KMS-11 (cell line): ENCODE data around the gene CDH5.

ENCODE experiments used
- H2AFZ ChIP-seq: fragments of 200-600 bp; sonication (generic); 2 replicates; pipeline ENCODE4 v1.6.1; 2016; ENCODE audit warnings: antibody characterized with exemption, mixed run types, low read depth
- H3K27ac ChIP-seq: fragments of 200-600 bp; sonication (generic); 2 replicates; pipeline ENCODE4 v1.6.1; 2016; ENCODE audit warnings: mild to moderate bottlenecking, mixed run types
- H3K27me3 ChIP-seq: fragments of 200-600 bp; sonication (generic); 2 replicates; pipeline ENCODE4 v1.6.1; 2017; ENCODE audit warnings: mild to moderate bottlenecking, low read depth, mixed run types, moderate library complexity; ENCODE audit not compliant: insufficient read depth
- H3K36me3 ChIP-seq: fragments of 200-600 bp; sonication (generic); 2 replicates; pipeline ENCODE4 v1.6.1; 2017; ENCODE audit warnings: mild to moderate bottlenecking, mixed run types; ENCODE audit not compliant: insufficient read depth
- H3K4me1 ChIP-seq: fragments of 200-600 bp; sonication (generic); 2 replicates; pipeline ENCODE4 v1.6.1; 2016; ENCODE audit warnings: mild to moderate bottlenecking, low read depth, mixed run types; ENCODE audit not compliant: poor library complexity, severe bottlenecking
- H3K4me2 ChIP-seq: fragments of 200-600 bp; sonication (generic); 2 replicates; pipeline ENCODE4 v1.7.0; 2016; ENCODE audit warnings: mild to moderate bottlenecking, mixed run types
- H3K4me3 ChIP-seq: fragments of 200-600 bp; sonication (generic); IDR thresholded peaks from 2 replicates; pipeline ENCODE4 v1.6.1; 2017; ENCODE audit warnings: low read depth, low read length, mixed read lengths; ENCODE audit not compliant: insufficient read depth
- H3K79me2 ChIP-seq: fragments of 200-600 bp; sonication (generic); 2 replicates; pipeline ENCODE4 v1.6.1; 2016; ENCODE audit warnings: low read depth, mixed run types; ENCODE audit not compliant: insufficient read depth
- H3K9ac ChIP-seq: fragments of 200-600 bp; sonication (generic); 2 replicates; pipeline ENCODE4 v1.6.1; 2016; ENCODE audit warnings: mild to moderate bottlenecking, mixed run types
- H4K20me1 ChIP-seq: fragments of 200-600 bp; sonication (generic); 2 replicates; pipeline ENCODE4 v1.6.1; 2016; ENCODE audit warnings: mild to moderate bottlenecking, mixed run types; ENCODE audit not compliant: insufficient read depth
- TF ChIP-seq, protein P1 (sequence below): fragments of 200-600 bp; sonication (generic); conservative IDR thresholded peaks from 2 replicates; pipeline ENCODE4 v1.6.1; 2017; ENCODE audit warnings: low read depth, mild to moderate bottlenecking, antibody characterized with exemption, low read length, moderate library complexity, mixed read lengths

Gene CDH5

DNA sequence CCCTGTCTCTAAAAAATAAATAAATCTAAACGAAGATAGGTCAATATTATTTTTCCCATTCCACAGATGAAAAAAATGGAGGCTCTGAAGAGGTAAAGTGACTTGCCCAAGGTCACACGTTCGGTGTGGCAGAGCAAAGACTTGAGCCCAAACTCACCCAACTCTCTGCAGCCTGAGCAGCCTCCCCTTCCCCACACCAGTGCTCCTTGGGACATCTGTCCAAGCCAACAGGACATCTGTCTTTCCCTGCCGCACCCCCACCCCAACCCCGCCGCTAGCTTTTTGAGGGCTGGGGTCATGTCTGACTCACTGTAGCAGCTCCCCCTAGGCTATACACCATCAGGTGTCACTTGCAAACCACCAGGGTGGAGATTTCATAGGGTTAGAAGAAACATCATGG lies 55.4 kb downstream of the CDH5 start:
- no peak overlapping the region for H2AFZ ChIP-seq

DNA sequence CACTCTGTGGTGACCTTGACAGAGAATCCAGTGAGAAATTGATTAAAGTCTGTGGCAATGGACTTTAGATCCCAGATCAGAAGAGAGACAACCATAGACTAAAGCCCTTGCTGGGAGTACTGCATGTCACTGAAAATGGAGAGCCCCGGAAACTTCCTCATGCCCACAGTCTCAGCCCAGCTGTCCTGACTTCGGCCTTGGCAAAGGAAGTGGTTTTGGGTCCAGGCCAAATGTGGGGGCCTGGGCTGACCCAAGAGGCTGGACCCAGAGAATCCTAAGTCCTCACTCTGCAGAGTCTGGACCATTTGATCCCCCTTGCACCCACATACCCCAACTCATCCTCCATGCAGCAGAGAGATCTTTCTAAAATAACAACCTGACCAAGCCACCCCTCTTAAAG lies 55.9 kb downstream of the CDH5 start:
- no peak overlapping the region for H3K4me2 ChIP-seq
- H3K36me3 ChIP-seq, result no peaks in the 10 kb centered on the region
- H2AFZ ChIP-seq, result no peak overlapping the region
- peaks cover 15% of the 10 kb centered on the region for H3K4me1 ChIP-seq
- no peaks in the 10 kb centered on the region for H3K27me3 ChIP-seq
- H3K27ac ChIP-seq, result no peak overlapping the region
- no peaks in the 10 kb centered on the region for H4K20me1 ChIP-seq
- H3K79me2 ChIP-seq, result no peaks in the 10 kb centered on the region
- TF ChIP-seq, protein P1, sequence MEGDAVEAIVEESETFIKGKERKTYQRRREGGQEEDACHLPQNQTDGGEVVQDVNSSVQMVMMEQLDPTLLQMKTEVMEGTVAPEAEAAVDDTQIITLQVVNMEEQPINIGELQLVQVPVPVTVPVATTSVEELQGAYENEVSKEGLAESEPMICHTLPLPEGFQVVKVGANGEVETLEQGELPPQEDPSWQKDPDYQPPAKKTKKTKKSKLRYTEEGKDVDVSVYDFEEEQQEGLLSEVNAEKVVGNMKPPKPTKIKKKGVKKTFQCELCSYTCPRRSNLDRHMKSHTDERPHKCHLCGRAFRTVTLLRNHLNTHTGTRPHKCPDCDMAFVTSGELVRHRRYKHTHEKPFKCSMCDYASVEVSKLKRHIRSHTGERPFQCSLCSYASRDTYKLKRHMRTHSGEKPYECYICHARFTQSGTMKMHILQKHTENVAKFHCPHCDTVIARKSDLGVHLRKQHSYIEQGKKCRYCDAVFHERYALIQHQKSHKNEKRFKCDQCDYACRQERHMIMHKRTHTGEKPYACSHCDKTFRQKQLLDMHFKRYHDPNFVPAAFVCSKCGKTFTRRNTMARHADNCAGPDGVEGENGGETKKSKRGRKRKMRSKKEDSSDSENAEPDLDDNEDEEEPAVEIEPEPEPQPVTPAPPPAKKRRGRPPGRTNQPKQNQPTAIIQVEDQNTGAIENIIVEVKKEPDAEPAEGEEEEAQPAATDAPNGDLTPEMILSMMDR, result no peak
- H3K4me3 ChIP-seq, result no peak overlapping the region
- H3K9ac ChIP-seq, result no peak overlapping the region

More for the DNA sequence above, 55.4 kb downstream of the CDH5 start:
- Histone ChIP-seq H3K9ac (no peak overlapping the region), H3K4me3 (no peak overlapping the region), H3K27me3 (no peaks in the 10 kb centered on the region), H3K79me2 (no peaks in the 10 kb centered on the region), H3K4me1 (peaks cover 17% of the 10 kb centered on the region), H3K4me2 (no peak overlapping the region), H3K27ac (no peak overlapping the region), H3K36me3 (no peaks in the 10 kb centered on the region), H4K20me1 (no peaks in the 10 kb centered on the region)
- TF ChIP-seq, protein P1, result no peak

DNA sequence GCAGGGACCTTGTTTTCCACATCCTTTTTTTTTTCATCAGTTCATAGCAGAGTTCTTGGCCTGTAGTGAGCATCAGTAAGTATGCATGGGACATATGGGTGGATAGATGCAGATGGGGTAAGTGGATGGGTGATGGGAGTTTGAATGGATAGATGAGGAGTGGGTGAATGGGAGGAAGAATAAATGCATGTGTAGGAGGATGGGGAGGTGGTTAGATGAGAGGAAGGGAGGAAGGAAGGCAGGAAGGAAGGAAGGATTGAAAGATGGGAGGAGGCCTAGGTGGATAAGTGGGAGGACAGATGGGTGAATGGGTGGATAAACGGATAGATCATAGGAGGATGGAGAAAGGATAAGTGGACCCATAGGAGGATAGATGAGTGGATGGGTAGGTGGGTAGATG lies 56.7 kb downstream of the CDH5 start:
- H3K4me2 ChIP-seq, result no peak overlapping the region
- H3K36me3 ChIP-seq, result no peaks in the 10 kb centered on the region
- no peaks in the 10 kb centered on the region for H4K20me1 ChIP-seq
- H3K79me2 ChIP-seq, result no peaks in the 10 kb centered on the region
- H3K4me1 ChIP-seq, result peaks cover 6% of the 10 kb centered on the region
- no peak overlapping the region for H3K4me3 ChIP-seq
- no peak overlapping the region for H3K9ac ChIP-seq
- no peak overlapping the region for H3K27ac ChIP-seq
- TF ChIP-seq, protein P1, result no peak
- H3K27me3 ChIP-seq, result no peaks in the 10 kb centered on the region
- H2AFZ ChIP-seq, result no peak overlapping the region

DNA sequence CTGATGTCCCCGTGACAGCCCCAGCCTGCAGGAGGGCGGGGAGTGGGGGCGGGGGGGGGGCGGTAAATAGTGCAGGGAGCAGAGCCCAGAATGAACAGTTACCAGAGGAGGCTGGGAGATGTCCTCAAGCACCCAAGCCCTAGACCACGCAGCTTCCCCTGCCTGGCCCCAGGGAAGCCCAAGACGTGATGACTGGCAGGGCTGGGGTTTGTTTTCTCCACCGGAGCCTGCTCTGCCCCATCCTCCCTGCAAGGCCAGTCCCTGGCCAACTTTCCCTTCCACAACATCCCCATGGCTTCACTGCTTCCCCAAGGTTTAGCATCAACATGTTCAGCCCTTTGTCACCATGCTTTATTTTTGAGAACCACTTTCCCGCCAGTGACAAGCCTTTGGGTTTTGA lies 59.2 kb downstream of the CDH5 start:
- H3K4me3 ChIP-seq, result no peak overlapping the region
- no peaks in the 10 kb centered on the region for H3K36me3 ChIP-seq
- H3K79me2 ChIP-seq, result no peaks in the 10 kb centered on the region
- no peaks in the 10 kb centered on the region for H3K4me1 ChIP-seq
- no peak overlapping the region for H3K9ac ChIP-seq
- H3K27ac ChIP-seq, result no peak overlapping the region
- no peaks in the 10 kb centered on the region for H4K20me1 ChIP-seq
- TF ChIP-seq, protein P1, result no peak
- no peaks in the 10 kb centered on the region for H3K27me3 ChIP-seq
- no peak overlapping the region for H3K4me2 ChIP-seq
- no peak overlapping the region for H2AFZ ChIP-seq
